Activated T-helper 2 cell treated with anti-CD3 and anti-CD28 coated beads, Interferon-gamma antibody, Interleukin-2, Interleukin-4, amounts not matched to agents 10 μg/mL and 5 μg/mL and 100 μg/mL, durations not matched to agents 14 hours and 24 hours and 36 hours (primary cell): Measurements from ENCODE around the gene FAM118A. TPM values are rescaled to one million over a fixed set of nuclear protein-coding genes. Genes with fewer than 3 reads are reported as not detected.
"Not testable (repeated sequence)": the region's sequence is repeated elsewhere in the genome, so short reads cannot be mapped to it uniquely, and the experiment has no call there.

Experiments
- DNase-seq: peaks from one replicate; pipeline ENCODE4 v3.0.0; 2021; ENCODE audit warnings: low spot score
- H3K27ac Mint-ChIP-seq: one replicate; pipeline ENCODE4 v1.8.0; 2021; ENCODE audit warnings: mixed read lengths
- H3K27me3 Mint-ChIP-seq: one replicate; pipeline ENCODE4 v1.8.0; 2021; ENCODE audit warnings: low read depth, mixed read lengths
- H3K36me3 Mint-ChIP-seq: one replicate; pipeline ENCODE4 v1.8.0; 2021; ENCODE audit warnings: low read depth, mixed read lengths
- H3K4me1 Mint-ChIP-seq: one replicate; pipeline ENCODE4 v1.8.0; 2021; ENCODE audit warnings: low read depth, mixed read lengths
- H3K4me3 Mint-ChIP-seq: one replicate; pipeline ENCODE4 v1.8.0; 2021; ENCODE audit warnings: low read depth, mild to moderate bottlenecking, moderate library complexity, mixed read lengths
- H3K9me3 Mint-ChIP-seq: one replicate; pipeline ENCODE4 v1.8.0; 2021; ENCODE audit warnings: mixed read lengths
- intact Hi-C: fragments of 100-400 bp; cut with micrococcal nuclease; formaldehyde crosslinking; loops from one replicate; pipeline ENCODE4 v1.15.1; 2023
- total RNA-seq: library from RNA; stranded (reverse); gene quantifications from 2 replicates; pipeline ENCODE4 v1.2.3, GENCODE V29; 2022

The FAM118A gene
- total RNA-seq, 1 donor from 2014 or later = 30.7 TPM

GRCh38 chr22:45349916-45350315, 40.2 kb downstream of the FAM118A start:
- intact Hi-C loops = no loop called here
- no peak overlapping the region for H3K4me3 Mint-ChIP-seq
- no peaks in the 10 kb centered on the region for H3K27me3 Mint-ChIP-seq

GRCh38 chr22:45351956-45352355, 42.2 kb downstream of the FAM118A start:
- Mint-ChIP-seq H3K4me1 (peaks cover 22% of the 10 kb centered on the region), H3K9me3 (no peaks in the 10 kb centered on the region), H3K4me3 (no peak overlapping the region), H3K27me3 (no peaks in the 10 kb centered on the region), H3K36me3 (peaks cover 8% of the 10 kb centered on the region), H3K27ac (no peak overlapping the region)
- DNase-seq = no peak
- intact Hi-C loops = no loop called here

More at GRCh38 chr22:45349916-45350315, 40.2 kb downstream of the FAM118A start:
- H3K9me3 Mint-ChIP-seq = no peaks in the 10 kb centered on the region
- peaks cover 9% of the 10 kb centered on the region for H3K36me3 Mint-ChIP-seq
- no peak overlapping the region for H3K27ac Mint-ChIP-seq
- DNase-seq = no peak
- H3K4me1 Mint-ChIP-seq = peaks cover 17% of the 10 kb centered on the region

DNA sequence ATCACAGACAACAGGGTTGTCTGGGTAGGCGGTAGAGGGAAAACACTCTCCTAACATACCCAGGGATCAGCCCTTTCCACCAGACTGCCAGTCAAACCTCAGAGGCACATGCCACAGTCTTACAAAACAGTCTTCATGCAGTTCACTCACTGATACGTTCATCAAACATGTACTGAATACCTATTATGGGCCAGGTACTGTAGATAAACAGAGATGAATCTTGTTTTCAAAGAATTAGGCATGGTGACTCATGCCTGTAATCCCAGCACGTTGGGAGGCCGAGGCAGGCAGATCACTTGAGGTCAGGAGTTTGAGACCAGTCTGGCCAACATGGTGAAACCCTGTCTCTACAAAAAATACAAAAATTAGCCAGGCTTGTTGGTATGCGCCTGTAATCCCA, 43.0 kb downstream of the FAM118A start:
- H3K27me3 Mint-ChIP-seq, H3K4me3 Mint-ChIP-seq, H3K27ac Mint-ChIP-seq, intact Hi-C loops, H3K36me3 Mint-ChIP-seq, H3K9me3 Mint-ChIP-seq, DNase-seq: not testable (repeated sequence)
- peaks cover 23% of the 10 kb centered on the region for H3K4me1 Mint-ChIP-seq

DNA sequence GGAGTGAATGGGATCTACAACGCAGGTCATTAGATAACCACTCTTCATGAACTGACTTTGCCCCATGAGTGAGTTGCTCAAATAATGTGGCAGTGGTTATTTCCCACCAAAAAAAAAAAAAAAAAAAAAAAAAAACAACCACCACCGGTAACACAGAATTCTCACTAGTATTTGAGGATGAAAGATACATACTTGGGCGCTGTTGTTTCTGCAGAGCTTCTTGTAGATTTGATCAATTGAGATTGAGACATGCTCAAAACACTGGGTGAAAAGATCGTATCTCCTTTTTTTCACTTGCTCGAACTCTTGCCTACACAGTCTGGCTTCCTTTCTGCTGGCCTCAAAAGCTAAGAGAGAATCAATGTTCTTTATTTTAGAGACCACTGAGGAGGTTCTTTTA, 44.1 kb downstream of the FAM118A start:
- Mint-ChIP-seq H3K27ac (no peak overlapping the region), H3K27me3 (no peaks in the 10 kb centered on the region), H3K4me1 (peaks cover 23% of the 10 kb centered on the region), H3K36me3 (peaks cover 8% of the 10 kb centered on the region), H3K9me3 (no peaks in the 10 kb centered on the region), H3K4me3 (no peak overlapping the region)
- intact Hi-C loops = no loop called here
- DNase-seq = no peak

DNA sequence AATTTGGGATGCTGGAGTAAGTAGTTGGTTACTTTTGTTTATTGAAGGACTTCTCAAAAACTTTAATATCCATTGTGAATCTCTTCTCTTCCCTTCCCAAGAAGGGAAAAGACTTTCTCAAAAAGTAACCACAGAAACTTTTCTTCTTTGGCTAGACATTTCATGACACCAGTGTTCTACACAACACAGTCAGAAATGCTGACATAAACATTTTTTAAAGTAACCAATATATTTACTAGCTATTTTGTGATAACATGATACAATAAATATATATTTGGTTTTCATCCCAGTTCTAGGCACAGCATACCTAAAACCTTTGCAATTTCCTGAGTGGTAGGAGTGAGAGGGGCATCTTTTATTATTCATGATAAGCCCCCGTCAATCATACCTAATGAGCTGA, 47.8 kb downstream of the FAM118A start:
- no peak overlapping the region for H3K27ac Mint-ChIP-seq
- H3K36me3 Mint-ChIP-seq = peaks cover 4% of the 10 kb centered on the region

DNA sequence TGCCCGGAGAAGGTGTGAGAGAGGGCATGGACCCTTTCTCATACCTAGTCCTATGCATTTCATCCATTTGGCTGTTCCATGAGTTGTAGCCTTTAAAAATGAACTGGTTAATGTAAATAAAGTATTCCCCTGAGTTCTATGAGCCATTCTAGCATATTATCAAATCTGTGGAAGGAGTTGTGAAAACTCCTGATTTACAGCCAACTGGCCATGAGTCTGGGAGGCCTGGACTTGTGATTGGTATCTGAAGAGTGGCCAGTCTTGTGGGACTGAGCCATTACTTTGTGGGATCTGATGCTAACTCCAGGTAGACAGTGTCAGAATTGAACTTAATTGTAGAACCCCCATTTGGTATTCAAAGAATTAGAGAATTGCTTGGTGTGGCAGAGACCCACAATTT, 48.4 kb downstream of the FAM118A start:
- DNase-seq = no peak
- H3K27me3 Mint-ChIP-seq = peaks cover 7% of the 10 kb centered on the region
- H3K9me3 Mint-ChIP-seq = no peaks in the 10 kb centered on the region
- H3K27ac Mint-ChIP-seq = no peak overlapping the region
- peaks cover 4% of the 10 kb centered on the region for H3K36me3 Mint-ChIP-seq
- H3K4me1 Mint-ChIP-seq = peaks cover 17% of the 10 kb centered on the region
- intact Hi-C loops = loop anchor here (5.0 kb wide), 1 partner anchor 54 kb away; the partner anchor contains the start of genes RIBC2 and SMC1B
- H3K4me3 Mint-ChIP-seq = no peak overlapping the region

More for the DNA sequence above, 47.8 kb downstream of the FAM118A start:
- DNase-seq = no peak
- Mint-ChIP-seq H3K4me3 (no peak overlapping the region), H3K4me1 (peaks cover 20% of the 10 kb centered on the region), H3K27me3 (peaks cover 4% of the 10 kb centered on the region), H3K9me3 (no peaks in the 10 kb centered on the region)
- intact Hi-C loops = loop anchor here (5.0 kb wide), 1 partner anchor 55 kb away; the partner anchor contains the start of genes RIBC2 and SMC1B

GRCh38 chr22:45359627-45360026, 49.9 kb downstream of the FAM118A start:
- DNase-seq = no peak
- intact Hi-C loops = loop anchor here (5.0 kb wide), 1 partner anchor 53 kb away; the partner anchor contains the start of genes RIBC2 and SMC1B
- Mint-ChIP-seq H3K27ac (no peak overlapping the region), H3K4me3 (no peak overlapping the region), H3K4me1 (peaks cover 10% of the 10 kb centered on the region), H3K36me3 (peaks cover 4% of the 10 kb centered on the region), H3K9me3 (no peaks in the 10 kb centered on the region), H3K27me3 (peaks cover 7% of the 10 kb centered on the region)

GRCh38 chr22:45366713-45367112, 57.0 kb downstream of the FAM118A start:
- peaks cover 7% of the 10 kb centered on the region for H3K36me3 Mint-ChIP-seq
- peaks cover 12% of the 10 kb centered on the region for H3K27me3 Mint-ChIP-seq
- H3K9me3 Mint-ChIP-seq = peaks cover 14% of the 10 kb centered on the region
- H3K4me1 Mint-ChIP-seq = no peaks in the 10 kb centered on the region
- H3K4me3 Mint-ChIP-seq = no peak overlapping the region
- H3K27ac Mint-ChIP-seq = no peak overlapping the region
- DNase-seq = no peak
- intact Hi-C loops = no loop called here

DNA sequence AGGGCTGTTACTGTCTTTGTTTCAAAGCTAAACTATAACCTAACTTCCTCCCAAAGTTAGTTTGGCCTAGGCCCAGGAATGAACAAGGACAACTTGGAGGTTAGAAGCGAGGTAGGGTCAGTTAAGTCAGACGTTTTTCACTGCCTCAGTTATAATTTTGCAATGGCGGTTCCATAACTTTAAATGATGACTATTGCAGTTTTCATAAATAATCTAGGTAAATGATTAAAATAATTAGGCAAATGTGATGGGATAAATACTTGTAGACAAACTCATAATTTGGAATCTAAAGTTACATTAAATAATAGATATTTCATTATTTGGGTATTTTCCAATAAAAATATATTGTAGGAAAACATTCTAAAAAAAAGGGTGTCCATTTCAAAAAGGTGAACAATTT, 63.9 kb downstream of the FAM118A start:
- H3K27me3 Mint-ChIP-seq, intact Hi-C loops, H3K36me3 Mint-ChIP-seq, H3K4me3 Mint-ChIP-seq, H3K9me3 Mint-ChIP-seq, DNase-seq, H3K27ac Mint-ChIP-seq: not testable (repeated sequence)
- H3K4me1 Mint-ChIP-seq = peaks cover 12% of the 10 kb centered on the region

DNA sequence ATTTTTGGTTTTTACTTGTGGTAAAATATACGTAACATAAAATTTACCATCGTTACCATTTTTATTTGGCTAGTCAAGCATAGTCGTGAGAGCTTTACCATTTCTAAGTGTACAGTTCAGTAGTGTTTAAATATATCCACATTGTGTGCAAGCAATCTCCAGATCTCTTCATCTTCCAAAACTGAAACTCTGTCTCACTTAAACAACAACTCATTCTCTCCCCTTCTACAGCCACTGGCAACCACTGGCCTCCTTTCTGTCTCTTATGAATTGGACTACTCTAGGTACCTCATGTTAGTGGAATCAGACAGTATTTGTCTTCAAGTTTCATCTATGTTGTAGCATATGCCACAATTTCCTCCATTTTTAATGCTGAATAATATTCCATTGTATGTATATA, 66.3 kb downstream of the FAM118A start:
- no peak for DNase-seq
- no peak overlapping the region for H3K27ac Mint-ChIP-seq
- H3K4me3 Mint-ChIP-seq = no peak overlapping the region
- H3K9me3 Mint-ChIP-seq = peaks cover 4% of the 10 kb centered on the region
- no peaks in the 10 kb centered on the region for H3K36me3 Mint-ChIP-seq
- intact Hi-C loops = no loop called here
- peaks cover 3% of the 10 kb centered on the region for H3K27me3 Mint-ChIP-seq
- H3K4me1 Mint-ChIP-seq = peaks cover 12% of the 10 kb centered on the region

GRCh38 chr22:45376703-45377102, 67.0 kb downstream of the FAM118A start:
- no peak for DNase-seq
- Mint-ChIP-seq H3K4me3 (no peak overlapping the region), H3K36me3 (no peaks in the 10 kb centered on the region), H3K4me1 (peaks cover 12% of the 10 kb centered on the region), H3K9me3 (peaks cover 4% of the 10 kb centered on the region), H3K27ac (no peak overlapping the region), H3K27me3 (peaks cover 3% of the 10 kb centered on the region)
- intact Hi-C loops = no loop called here

DNA sequence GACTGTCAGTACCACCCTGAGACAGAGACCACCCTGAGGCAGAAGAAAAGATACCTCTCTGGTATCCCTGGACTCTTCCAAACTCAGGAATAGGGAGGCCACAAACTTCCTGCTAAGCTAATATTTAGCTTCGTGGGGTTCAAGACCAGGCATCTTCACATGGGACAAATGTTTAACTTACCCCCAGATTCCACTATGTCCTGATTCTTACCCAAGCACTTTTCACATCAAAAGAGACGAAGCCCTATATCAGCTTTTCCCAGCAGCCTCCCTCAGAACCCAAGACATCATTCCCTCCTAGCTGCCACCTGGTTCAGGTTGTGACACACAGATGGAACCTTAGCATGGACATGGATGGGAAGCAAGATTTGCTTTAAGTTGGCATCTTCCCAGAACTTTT, 71.6 kb downstream of the FAM118A start:
- Mint-ChIP-seq H3K27ac (no peak overlapping the region), H3K4me1 (peaks cover 6% of the 10 kb centered on the region), H3K27me3 (peaks cover 5% of the 10 kb centered on the region), H3K36me3 (no peaks in the 10 kb centered on the region), H3K9me3 (no peaks in the 10 kb centered on the region), H3K4me3 (no peak overlapping the region)
- intact Hi-C loops = no loop called here
- no peak for DNase-seq

GRCh38 chr22:45389546-45389945, 79.8 kb downstream of the FAM118A start:
- Mint-ChIP-seq H3K36me3 (no peaks in the 10 kb centered on the region), H3K4me3 (no peak overlapping the region), H3K4me1 (no peaks in the 10 kb centered on the region)

More at GRCh38 chr22:45389546-45389945, 79.8 kb downstream of the FAM118A start:
- DNase-seq = no peak
- intact Hi-C loops = no loop called here
- Mint-ChIP-seq H3K27ac (no peak overlapping the region), H3K9me3 (no peaks in the 10 kb centered on the region), H3K27me3 (peaks cover 20% of the 10 kb centered on the region)
